Hepatocyte (in vitro differentiated cells): Measurements from ENCODE around the gene GATA5.

Experiments
- EZH2 ChIP-seq: fragments of 200-600 bp; sonication (generic); IDR thresholded peaks from 2 replicates; pipeline ENCODE4 v1.6.1; 2016; ENCODE audit warnings: antibody characterized with exemption, mild to moderate bottlenecking, borderline replicate concordance
- TF ChIP-seq, protein P1 (sequence below): fragments of 200-600 bp; sonication (generic); IDR thresholded peaks from 2 replicates; pipeline ENCODE4 v1.5.1; 2016; ENCODE audit warnings: antibody characterized with exemption, mild to moderate bottlenecking; ENCODE audit not compliant: poor library complexity

- TF ChIP-seq, protein P1, sequence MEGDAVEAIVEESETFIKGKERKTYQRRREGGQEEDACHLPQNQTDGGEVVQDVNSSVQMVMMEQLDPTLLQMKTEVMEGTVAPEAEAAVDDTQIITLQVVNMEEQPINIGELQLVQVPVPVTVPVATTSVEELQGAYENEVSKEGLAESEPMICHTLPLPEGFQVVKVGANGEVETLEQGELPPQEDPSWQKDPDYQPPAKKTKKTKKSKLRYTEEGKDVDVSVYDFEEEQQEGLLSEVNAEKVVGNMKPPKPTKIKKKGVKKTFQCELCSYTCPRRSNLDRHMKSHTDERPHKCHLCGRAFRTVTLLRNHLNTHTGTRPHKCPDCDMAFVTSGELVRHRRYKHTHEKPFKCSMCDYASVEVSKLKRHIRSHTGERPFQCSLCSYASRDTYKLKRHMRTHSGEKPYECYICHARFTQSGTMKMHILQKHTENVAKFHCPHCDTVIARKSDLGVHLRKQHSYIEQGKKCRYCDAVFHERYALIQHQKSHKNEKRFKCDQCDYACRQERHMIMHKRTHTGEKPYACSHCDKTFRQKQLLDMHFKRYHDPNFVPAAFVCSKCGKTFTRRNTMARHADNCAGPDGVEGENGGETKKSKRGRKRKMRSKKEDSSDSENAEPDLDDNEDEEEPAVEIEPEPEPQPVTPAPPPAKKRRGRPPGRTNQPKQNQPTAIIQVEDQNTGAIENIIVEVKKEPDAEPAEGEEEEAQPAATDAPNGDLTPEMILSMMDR, result no peak
- TF ChIP-seq EZH2, result no peak
Measured at GRCh38 chr20:62489932-62490263, 14.1 kb upstream of the GATA5 start.
